Suprapubic skin (tissue), 4 donors: ENCODE data around the gene APCDD1. TPM values are rescaled to one million over a fixed set of nuclear protein-coding genes. Genes with fewer than 3 reads are reported as not detected.

Experiments
- DNase-seq, 2 donors: peaks; one replicate each; pipeline ENCODE4 v3.0.0-alpha.2; 2019; ENCODE audit warnings: low spot score in 2 of 2
- H3K27ac ChIP-seq: fragments of 200-600 bp; sonication (generic); one replicate; pipeline ENCODE4 v1.5.1; 2019
- H3K27me3 ChIP-seq: fragments of 200-600 bp; sonication (generic); one replicate; pipeline ENCODE4 v1.5.1; 2019
- H3K36me3 ChIP-seq: fragments of 200-600 bp; sonication (generic); one replicate; pipeline ENCODE4 v1.5.1; 2019
- H3K4me1 ChIP-seq: fragments of 200-600 bp; sonication (generic); one replicate; pipeline ENCODE4 v1.5.1; 2019
- H3K4me3 ChIP-seq: fragments of 200-600 bp; sonication (generic); one replicate; pipeline ENCODE4 v1.5.1; 2019; ENCODE audit warnings: mild to moderate bottlenecking
- H3K9me3 ChIP-seq: fragments of 200-600 bp; sonication (generic); one replicate; pipeline ENCODE4 v1.5.1; 2019
- EP300 ChIP-seq: sonication (generic); formaldehyde crosslinking; IDR thresholded peaks from one replicate; pipeline ENCODE4 v1.6.1; 2017; ENCODE audit warnings: antibody characterized with exemption
- POLR2A ChIP-seq, 2 donors: fragments of 450-650 bp; IDR thresholded peaks; one replicate each; pipeline ENCODE4 v1.6.1; 2017; ENCODE audit warnings: antibody characterized with exemption in 2 of 2, mild to moderate bottlenecking in 2 of 2, moderate library complexity in 2 of 2
- POLR2AphosphoS5 ChIP-seq, 3 donors: sonication (generic); formaldehyde crosslinking; IDR thresholded peaks; one replicate each; pipeline ENCODE4 v1.6.1; 2017; ENCODE audit warnings: antibody characterized with exemption in 3 of 3
- WGBS: methylation state at CpG from one replicate; pipeline ENCODE4 v1.1.5; 2018; 5-methylcytosine and 5-hydroxymethylcytosine counted together
- total RNA-seq, 4 donors: library from RNA; depleted of rRNA; stranded (reverse); fragments of >200 nt; gene quantifications; one replicate each; pipeline ENCODE4 v1.1.0, GENCODE V29; 2016
- TF ChIP-seq, protein P1 (sequence below), 2 donors: fragments of 200-600 bp in 1 of 2; fragments of 450-650 bp in 1 of 2; sonication (generic) in 1 of 2; IDR thresholded peaks; one replicate each; pipeline ENCODE4 v1.5.1; 2016 to 2019; ENCODE audit warnings: antibody characterized with exemption in 2 of 2, mild to moderate bottlenecking in 1 of 2, moderate library complexity in 1 of 2

APCDD1 gene
- total RNA-seq, 4 donors from 2014 or later = 110 to 308 (median 140) TPM

DNA sequence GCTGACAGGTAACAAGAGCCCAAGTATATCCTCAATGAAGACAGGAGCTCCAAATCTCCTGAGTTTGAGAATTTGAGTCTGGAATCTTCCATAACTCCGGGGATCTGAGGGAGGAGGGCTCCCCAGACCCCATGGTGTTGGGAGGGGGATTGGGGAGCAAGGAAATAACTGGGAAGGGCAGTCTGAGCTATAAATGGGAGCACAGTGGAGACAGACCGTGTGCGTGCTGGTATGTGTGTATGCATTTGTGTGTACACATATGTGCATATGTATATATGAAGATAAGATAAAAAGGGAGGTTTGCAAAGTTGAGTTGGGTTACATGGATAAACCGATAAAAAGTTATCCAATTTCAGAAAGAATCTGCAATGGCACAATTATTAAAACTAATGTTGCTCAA, 2.3 kb downstream of the APCDD1 start:
- Histone ChIP-seq H3K4me3 (peak overlapping the region; percentile 91), H3K36me3 (no peaks in the 10 kb centered on the region), H3K27ac (peak overlapping the region; percentile 99), H3K27me3 (no peaks in the 10 kb centered on the region), H3K9me3 (no peaks in the 10 kb centered on the region), H3K4me1 (peaks cover 76% of the 10 kb centered on the region)
- no peak for DNase-seq
- TF ChIP-seq POLR2AphosphoS5 (IDR thresholded peaks at IDR 0.05) (no peak), POLR2A (IDR thresholded peaks at IDR 0.05) (no peak), EP300 (no peak)
- TF ChIP-seq, protein P1, sequence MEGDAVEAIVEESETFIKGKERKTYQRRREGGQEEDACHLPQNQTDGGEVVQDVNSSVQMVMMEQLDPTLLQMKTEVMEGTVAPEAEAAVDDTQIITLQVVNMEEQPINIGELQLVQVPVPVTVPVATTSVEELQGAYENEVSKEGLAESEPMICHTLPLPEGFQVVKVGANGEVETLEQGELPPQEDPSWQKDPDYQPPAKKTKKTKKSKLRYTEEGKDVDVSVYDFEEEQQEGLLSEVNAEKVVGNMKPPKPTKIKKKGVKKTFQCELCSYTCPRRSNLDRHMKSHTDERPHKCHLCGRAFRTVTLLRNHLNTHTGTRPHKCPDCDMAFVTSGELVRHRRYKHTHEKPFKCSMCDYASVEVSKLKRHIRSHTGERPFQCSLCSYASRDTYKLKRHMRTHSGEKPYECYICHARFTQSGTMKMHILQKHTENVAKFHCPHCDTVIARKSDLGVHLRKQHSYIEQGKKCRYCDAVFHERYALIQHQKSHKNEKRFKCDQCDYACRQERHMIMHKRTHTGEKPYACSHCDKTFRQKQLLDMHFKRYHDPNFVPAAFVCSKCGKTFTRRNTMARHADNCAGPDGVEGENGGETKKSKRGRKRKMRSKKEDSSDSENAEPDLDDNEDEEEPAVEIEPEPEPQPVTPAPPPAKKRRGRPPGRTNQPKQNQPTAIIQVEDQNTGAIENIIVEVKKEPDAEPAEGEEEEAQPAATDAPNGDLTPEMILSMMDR (IDR thresholded peaks at IDR 0.05) = no peak
- 31% methylated on average over 4 of the region's 4 CpGs for WGBS

- H3K27ac ChIP-seq = peak overlapping the region; percentile 99
- no peaks in the 10 kb centered on the region for H3K9me3 ChIP-seq
- WGBS = 43% methylated on average over 2 of the region's 2 CpGs
- peak overlapping the region; percentile 91 for H3K4me3 ChIP-seq
- no peak for TF ChIP-seq EP300
- TF ChIP-seq, protein P1 (IDR thresholded peaks at IDR 0.05) = no peak
- no peak for TF ChIP-seq POLR2AphosphoS5 (IDR thresholded peaks at IDR 0.05)
- no peak for TF ChIP-seq POLR2A (IDR thresholded peaks at IDR 0.05)
- H3K36me3 ChIP-seq = no peaks in the 10 kb centered on the region
- peaks cover 76% of the 10 kb centered on the region for H3K4me1 ChIP-seq
- DNase-seq = no peak
- no peaks in the 10 kb centered on the region for H3K27me3 ChIP-seq
Observed at GRCh38 chr18:10457128-10457527, 2.7 kb downstream of the APCDD1 start.

GRCh38 chr18:10457767-10458166, 3.3 kb downstream of the APCDD1 start:
- DNase-seq = no peak
- Histone ChIP-seq H3K27ac (peak overlapping the region; percentile 3), H3K4me3 (peak overlapping the region; percentile 91), H3K36me3 (no peaks in the 10 kb centered on the region), H3K9me3 (no peaks in the 10 kb centered on the region), H3K27me3 (no peaks in the 10 kb centered on the region), H3K4me1 (peaks cover 71% of the 10 kb centered on the region)
- TF ChIP-seq EP300 (no peak), POLR2AphosphoS5 (IDR thresholded peaks at IDR 0.05) (no peak), POLR2A (IDR thresholded peaks at IDR 0.05) (no peak)
- TF ChIP-seq, protein P1 (IDR thresholded peaks at IDR 0.05) = no peak
- 28% methylated on average over 2 of the region's 2 CpGs for WGBS

DNA sequence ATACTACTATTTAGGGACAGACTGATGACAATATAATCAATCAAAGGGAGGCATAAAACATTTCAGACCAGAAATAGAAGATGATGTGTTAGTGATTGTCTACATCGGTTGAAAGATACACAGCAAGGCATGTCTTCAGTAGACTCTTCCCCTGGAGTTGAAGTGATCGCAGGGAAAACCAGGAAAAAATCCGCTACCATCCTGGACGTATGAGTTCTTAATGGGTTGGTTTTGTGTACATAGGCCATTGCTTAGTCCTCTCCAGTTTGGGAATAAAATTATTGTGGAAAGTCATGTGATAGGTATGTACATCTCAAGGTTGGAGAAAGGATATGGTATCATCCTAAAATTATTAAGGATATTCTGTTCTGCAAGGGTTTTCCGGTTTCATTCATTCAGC, 4.3 kb downstream of the APCDD1 start:
- 55% methylated on average over 5 of the region's 5 CpGs for WGBS
- no peaks in the 10 kb centered on the region for H3K36me3 ChIP-seq

DNA sequence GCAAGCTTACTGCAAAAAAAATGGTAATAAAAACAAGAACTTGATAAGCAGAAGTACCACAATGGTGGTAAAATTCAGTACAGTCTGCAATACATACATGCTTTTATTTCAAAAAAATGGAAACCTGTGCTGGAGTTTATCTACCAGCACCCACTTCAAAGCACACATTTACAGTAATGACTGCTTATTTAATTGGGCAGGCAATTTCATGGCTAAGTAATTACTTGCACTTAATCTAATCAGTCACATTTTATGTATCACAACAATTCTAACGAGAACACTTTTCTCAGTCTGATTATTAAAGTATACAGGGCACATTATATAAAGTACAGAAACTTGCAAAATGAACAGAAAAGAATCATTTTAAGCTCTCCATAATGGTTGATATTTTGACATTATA, 5.2 kb downstream of the APCDD1 start:
- Histone ChIP-seq H3K27me3 (no peaks in the 10 kb centered on the region), H3K9me3 (no peaks in the 10 kb centered on the region), H3K4me1 (peaks cover 70% of the 10 kb centered on the region), H3K4me3 (peak overlapping the region; percentile 91), H3K27ac (no peak overlapping the region), H3K36me3 (no peaks in the 10 kb centered on the region)
- no peak for DNase-seq
- 62% methylated on average over 1 of the region's 1 CpG for WGBS
- TF ChIP-seq POLR2AphosphoS5 (IDR thresholded peaks at IDR 0.05) (no peak), EP300 (no peak), POLR2A (IDR thresholded peaks at IDR 0.05) (no peak)
- TF ChIP-seq, protein P1 (IDR thresholded peaks at IDR 0.05) = no peak

More for the DNA sequence above, 4.3 kb downstream of the APCDD1 start:
- no peaks in the 10 kb centered on the region for H3K27me3 ChIP-seq
- H3K27ac ChIP-seq = no peak overlapping the region
- H3K9me3 ChIP-seq = no peaks in the 10 kb centered on the region
- TF ChIP-seq EP300 (no peak), POLR2AphosphoS5 (IDR thresholded peaks at IDR 0.05) (no peak), POLR2A (IDR thresholded peaks at IDR 0.05) (no peak)
- TF ChIP-seq, protein P1 (IDR thresholded peaks at IDR 0.05) = no peak
- DNase-seq = no peak
- peaks cover 67% of the 10 kb centered on the region for H3K4me1 ChIP-seq
- peak overlapping the region; percentile 91 for H3K4me3 ChIP-seq
